ENCODE measurements around the gene DHCR7.

DHCR7 gene

GRCh38 chr11:71408826-71409225 lies 39.4 kb downstream of the DHCR7 start:
- no peak for DNase-seq (ENCODE audit: low spot score)

GRCh38 chr11:71407356-71407755 lies 40.8 kb downstream of the DHCR7 start:
- DNase-seq (ENCODE audit: low spot score): no peak

GRCh38 chr11:71406681-71407080 lies 41.5 kb downstream of the DHCR7 start:
- no peak for DNase-seq (ENCODE audit: low spot score)

- no peak for DNase-seq (ENCODE audit: low spot score)
Observed at GRCh38 chr11:71404209-71404608, 44.0 kb downstream of the DHCR7 start.

GRCh38 chr11:71402878-71403277 lies 45.3 kb downstream of the DHCR7 start:
- no peak for DNase-seq (ENCODE audit: low spot score)

GRCh38 chr11:71400216-71400615 lies 48.0 kb downstream of the DHCR7 start:
- DNase-seq (ENCODE audit: low spot score): no peak

GRCh38 chr11:71399341-71399740 lies 48.9 kb downstream of the DHCR7 start:
- no peak for DNase-seq (ENCODE audit: low spot score)

GRCh38 chr11:71397961-71398360 lies 50.2 kb downstream of the DHCR7 start:
- DNase-seq (ENCODE audit: low spot score): no peak

- DNase-seq (ENCODE audit: low spot score): no peak
Observed at GRCh38 chr11:71397331-71397860, 50.8 kb downstream of the DHCR7 start.

- no peak for DNase-seq (ENCODE audit: low spot score)
Observed at GRCh38 chr11:71396548-71397123, 51.6 kb downstream of the DHCR7 start.

- no peak for DNase-seq (ENCODE audit: low spot score)
Observed at GRCh38 chr11:71395774-71396173, 52.4 kb downstream of the DHCR7 start.

GRCh38 chr11:71395263-71395560 lies 53.0 kb downstream of the DHCR7 start:
- no peak for DNase-seq (ENCODE audit: low spot score)

GRCh38 chr11:71393283-71393682 lies 54.9 kb downstream of the DHCR7 start:
- DNase-seq (ENCODE audit: low spot score): no peak

- no peak for DNase-seq (ENCODE audit: low spot score)
Observed at GRCh38 chr11:71391796-71392195, 56.4 kb downstream of the DHCR7 start.

- DNase-seq (ENCODE audit: low spot score): no peak
Observed at GRCh38 chr11:71391352-71391751, 56.8 kb downstream of the DHCR7 start.

GRCh38 chr11:71388637-71389235 lies 59.5 kb downstream of the DHCR7 start:
- DNase-seq (ENCODE audit: low spot score): no peak

GRCh38 chr11:71387784-71388636 lies 60.2 kb downstream of the DHCR7 start:
- DNase-seq (ENCODE audit: low spot score): no peak

- no peak for DNase-seq (ENCODE audit: low spot score)
Observed at GRCh38 chr11:71387200-71387599, 61.0 kb downstream of the DHCR7 start.

GRCh38 chr11:71386202-71386601 lies 62.0 kb downstream of the DHCR7 start:
- no peak for DNase-seq (ENCODE audit: low spot score)

GRCh38 chr11:71385091-71385490 lies 63.1 kb downstream of the DHCR7 start:
- no peak for DNase-seq (ENCODE audit: low spot score)

- DNase-seq (ENCODE audit: low spot score): no peak
Observed at GRCh38 chr11:71384561-71384960, 63.6 kb downstream of the DHCR7 start.

All from hematopoietic multipotent progenitor cell treated with erythropoietin and hydrocortisone succinate and interleukin-3 and kit ligand, for 17 days (in vitro differentiated cells).